GM18861 (cell line): Measurements from ENCODE around the gene FAM204A.

Experiments used
- ATAC-seq: cut with Tn5 transposase; IDR thresholded peaks from one replicate; pipeline ENCODE4 v1.9.1; 2021; ENCODE audit not compliant: unreplicated experiment

The FAM204A gene

DNA sequence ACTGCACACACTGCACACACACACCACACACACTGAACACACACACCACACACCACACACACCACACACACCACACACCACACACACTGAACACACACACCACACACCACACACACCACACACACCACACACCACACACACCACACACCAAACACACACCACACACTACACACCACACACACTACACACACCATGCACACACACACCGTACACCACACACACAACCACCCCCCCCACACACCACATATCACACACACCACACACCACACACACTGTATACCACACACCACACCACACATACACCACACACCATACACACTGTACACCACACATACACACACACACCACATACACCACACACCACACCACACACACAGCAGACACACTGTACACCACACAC is 59.5 kb downstream of the FAM204A start:
- no peak for ATAC-seq

DNA sequence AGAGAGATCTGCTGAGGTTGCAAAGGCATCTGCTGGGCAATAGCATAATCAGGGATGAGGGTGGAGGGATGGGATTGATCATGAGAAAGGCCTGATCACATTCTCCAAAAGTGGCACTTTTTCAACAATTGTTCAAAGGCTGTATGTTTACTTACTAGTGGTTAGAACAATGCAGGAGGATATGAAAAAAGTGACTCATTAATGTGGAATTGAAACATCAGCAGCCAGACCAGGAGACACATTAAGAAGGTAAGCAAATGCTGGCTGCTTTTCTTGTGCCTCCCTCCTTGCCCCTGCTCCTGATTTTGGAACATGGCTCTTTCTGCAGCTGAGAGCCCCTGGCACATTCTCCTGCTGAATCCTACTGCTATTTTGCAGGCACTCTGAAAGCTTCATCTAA is 63.5 kb downstream of the FAM204A start:
- ATAC-seq = no peak

DNA sequence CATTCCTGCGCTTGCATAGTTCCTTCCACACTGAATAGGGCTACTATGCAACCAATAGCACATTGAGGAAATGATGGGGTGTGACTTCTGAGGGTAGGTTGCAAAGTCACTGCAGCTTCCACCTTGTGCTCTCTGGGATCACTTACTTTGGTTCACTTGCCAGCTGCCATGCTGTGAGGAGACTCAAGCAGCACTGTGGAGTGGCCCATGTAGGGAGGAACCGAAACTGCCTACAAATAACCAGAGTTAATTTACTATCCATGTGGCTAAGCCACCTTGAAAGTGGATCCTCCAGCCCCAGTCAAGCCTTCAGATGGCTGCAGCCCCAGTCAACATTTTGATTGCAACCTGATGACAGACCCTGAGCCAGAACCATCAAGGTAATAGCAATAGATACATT is 64.3 kb downstream of the FAM204A start:
- no peak for ATAC-seq

DNA sequence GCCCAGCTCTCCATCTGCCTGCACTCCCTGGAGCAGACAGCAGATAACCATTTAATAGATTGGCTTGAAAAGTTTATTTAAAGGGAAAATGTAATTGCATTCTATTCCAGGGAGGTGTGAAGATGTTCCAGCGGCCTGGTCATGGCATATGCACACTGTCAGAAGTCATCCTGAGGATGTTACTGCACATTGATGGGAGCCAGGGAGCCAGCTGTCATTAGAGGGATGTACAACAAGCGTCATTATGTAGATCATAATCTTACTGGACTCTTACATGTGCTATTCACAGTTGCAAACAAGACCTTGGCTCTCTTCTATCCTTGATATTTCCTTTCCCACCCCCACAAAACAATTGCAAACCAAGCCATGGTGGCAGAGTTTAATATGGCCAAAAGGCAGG is 65.4 kb downstream of the FAM204A start:
- ATAC-seq = no peak

DNA sequence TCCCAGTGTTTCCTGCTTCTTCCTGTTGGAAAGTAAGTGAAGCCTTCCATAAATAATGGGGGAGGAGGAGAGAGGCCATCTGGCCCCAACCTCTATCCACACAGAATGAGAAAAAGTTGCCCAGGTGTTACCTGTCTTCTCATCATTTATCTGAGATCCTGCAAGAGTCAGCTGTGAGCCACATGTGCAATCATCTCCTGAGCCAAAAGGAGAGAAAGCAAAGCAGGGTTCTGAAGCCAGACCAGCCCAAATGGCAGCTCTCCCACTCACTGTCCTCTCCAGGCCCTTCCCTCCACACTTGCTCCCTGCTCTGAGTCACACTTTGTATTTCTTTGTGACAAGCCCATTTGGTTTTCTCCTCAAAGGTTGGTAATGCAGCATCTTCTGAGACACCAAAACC is 65.9 kb downstream of the FAM204A start:
- no peak for ATAC-seq

DNA sequence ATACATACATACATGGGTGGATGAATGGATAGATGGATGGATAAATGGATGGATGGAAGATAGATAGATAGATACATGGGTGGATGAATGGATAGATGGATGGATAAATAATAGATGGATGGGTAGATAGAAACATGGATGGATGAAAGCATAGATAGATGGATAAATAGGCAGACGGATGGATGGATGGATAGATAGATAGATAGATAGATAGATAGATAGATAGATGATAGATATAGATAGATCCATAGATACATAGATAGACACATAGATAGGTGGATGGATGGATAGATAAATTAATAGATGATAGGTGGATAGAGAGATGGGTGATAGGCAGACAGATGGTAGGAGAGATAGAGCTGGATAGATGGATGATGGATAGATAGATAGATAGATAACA is 68.5 kb downstream of the FAM204A start:
- no peak for ATAC-seq

DNA sequence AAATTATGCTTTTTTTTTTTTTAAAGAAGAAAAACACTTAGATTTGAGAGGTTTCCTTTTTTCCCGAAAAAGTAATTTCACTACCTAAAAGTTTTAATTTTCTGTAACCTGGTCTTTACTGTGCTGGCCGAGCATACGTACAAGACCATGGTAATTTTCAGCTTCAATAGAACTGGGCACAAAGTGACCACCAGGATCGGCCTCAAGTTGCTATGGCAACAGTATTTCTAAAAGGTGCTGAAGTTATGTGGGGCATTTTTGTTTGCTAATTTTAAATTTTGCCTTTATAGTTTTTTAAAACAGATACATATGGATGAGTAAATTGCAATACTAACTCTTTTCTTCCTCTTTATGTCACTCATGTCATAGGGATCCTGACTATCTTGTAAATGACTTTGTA is 69.4 kb downstream of the FAM204A start:
- ATAC-seq = no peak

DNA sequence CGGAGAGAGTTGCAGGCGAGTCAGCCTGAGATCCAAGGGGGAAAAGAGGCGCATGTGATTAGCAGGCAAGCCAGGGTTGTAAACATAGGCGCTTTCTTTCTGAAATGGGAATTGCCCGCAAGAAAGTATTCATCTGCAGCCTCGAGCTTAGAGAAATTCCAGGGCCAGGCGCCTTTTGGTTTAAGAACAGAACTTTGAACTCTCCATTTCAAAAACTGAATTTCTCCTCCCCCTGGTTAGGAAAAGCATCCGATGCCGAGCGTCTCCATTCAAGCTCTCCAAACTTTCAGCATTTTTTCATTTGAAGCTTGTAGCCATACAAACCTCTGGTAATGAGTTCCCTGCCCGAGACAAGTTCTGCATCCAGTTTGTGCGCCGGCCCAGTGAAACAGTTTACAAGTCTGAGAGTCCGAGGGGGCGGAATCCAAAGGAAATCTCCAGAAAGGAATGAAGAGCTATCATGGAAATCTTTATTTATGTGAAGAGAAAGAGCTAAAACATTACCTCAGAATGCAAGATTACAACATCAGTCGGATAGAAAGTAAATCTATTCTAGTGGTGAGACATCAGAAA is 69.9 kb downstream of the FAM204A start:
- no peak for ATAC-seq

DNA sequence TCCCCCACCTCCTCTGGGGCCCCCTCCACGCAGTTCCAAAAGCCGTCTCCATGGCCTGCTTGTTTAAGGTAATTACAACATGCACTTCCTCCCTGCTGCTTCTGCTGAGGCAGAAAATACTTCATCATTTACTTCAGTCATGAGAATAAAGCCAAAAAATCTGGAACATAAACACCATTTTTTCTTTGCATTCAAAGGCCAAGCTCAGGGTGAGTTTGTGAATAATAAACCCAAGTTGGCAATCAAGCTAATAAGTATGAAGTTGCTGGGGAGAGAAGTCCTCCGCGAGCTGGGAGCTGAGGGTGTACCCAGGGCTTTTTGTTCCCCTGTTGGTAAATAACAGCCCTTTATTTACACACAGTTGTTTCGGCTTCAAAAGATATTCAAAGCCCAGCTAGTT is 70.5 kb downstream of the FAM204A start:
- ATAC-seq = no peak

DNA sequence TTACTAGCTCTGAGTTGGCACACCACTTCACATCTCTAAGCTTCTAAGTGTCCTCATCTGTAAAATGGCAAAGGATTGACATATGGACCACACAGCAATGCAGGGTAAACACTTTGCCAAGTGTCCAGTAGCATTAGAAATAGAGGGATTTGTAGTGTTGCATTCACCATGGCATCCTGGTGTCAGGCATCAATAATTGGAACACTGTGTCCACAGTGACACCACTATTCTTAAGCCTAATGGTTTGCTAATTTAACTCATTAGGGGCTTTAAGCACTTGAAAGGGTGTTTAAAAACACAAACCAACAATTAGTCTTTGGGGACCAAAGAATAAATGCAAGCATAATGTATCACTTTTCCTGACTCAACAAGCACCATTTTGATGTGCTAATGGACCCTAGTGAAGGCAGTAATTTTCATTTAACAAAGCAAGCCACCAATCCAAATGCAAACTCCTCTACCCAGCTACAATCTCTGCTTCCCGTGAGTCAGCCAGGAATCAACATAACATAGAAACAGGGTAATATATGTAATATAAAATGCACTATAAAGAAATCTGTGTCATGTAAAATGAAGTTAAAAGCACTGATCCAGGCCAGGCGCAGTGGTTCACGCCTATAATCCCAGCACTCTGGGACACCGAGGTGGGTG is 75.9 kb downstream of the FAM204A start:
- no peak for ATAC-seq

DNA sequence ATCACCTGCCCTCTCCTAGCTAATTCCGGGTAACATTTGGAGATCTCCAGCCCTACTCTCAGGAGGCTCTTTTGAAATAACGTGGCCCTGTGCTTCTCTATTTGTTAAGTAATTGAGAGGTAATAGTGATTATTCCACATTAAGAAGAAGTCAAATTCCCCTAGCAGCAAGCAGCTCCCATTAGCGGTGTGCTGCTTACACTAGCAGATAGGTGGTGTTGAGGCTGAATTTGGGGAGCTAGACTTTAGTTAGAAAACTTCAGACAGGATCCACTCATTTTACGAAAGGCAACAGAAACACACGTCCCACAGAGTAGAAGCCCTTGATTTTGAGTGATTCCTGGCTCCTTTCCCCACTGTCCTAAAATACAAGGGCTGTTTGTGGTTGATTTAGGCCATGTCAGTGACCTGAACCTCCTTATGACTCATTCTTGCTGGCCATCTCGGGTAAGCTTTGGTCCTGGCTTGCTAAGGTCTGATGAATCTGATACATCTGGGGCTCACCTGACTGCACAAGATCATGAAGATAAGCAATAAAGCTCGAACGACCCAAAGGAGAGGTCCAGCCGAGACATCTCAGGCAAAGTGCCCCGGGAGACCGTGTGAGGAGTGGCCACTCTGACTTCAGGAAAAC is 77.2 kb downstream of the FAM204A start:
- no peak for ATAC-seq

DNA sequence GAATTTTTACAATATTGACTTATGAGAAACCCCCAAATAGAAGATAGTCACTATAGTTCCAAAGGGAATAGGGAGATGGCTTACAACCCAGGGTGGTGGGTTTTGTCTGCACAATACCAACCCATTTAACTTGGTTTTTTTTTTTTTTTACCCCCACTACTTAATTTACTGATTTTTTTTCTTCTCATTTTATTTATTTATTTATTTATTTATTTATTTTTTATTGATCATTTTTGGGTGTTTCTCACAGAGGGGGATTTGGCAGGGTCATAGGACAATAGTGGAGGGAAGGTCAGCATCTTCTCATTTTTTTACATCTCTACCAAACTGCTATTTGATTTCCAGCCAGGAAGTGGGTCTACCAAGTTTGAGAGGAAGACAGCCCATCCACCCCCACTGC is 77.9 kb downstream of the FAM204A start:
- no peak for ATAC-seq

DNA sequence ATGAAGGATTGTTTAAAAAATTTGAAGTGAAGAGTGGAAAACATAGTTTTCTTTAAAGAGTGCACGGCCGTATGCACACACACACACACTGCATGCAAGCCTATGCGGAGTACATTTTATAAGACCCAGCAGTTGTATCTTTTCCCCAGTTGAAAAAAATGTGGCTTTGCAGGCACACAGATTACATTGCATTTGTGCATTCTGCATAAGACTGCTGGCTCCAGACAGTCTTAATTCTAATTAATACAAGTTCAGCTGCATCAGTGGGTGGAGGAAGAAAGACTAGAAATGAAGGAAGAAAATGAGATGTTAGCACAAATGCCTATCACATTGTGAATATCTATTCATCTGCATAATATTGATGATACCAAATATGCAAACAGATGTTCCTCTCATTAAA is 79.6 kb downstream of the FAM204A start:
- ATAC-seq = no peak

DNA sequence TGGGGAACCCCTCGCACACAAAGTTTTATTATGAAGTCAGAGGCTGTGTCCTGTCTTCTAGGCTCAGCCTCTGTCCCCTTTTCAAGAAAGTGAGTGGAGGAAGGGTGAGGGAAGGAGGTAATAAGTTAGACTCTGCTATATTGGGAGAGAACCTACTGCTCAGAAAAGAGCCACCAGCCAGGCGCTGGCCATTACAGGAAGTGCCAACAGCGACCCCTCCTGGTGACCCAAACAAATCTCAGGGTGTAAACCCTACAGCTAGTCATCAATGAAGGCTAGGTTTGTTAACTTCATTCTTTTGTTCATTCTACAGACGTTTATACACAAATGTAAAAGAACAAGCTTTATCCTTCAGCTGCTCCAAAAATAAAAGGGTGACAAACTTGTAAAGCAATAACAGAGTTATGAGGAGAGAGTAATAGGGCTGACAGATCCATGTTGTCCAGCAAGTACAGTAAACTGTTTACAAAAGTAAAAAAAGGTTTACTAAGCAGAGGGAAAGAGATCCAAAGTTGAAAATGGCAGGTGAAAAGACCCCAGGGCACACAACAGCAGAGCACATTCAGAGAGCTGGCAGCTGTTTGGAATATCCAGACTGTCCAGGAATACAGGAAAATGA is 82.7 kb downstream of the FAM204A start:
- no peak for ATAC-seq

DNA sequence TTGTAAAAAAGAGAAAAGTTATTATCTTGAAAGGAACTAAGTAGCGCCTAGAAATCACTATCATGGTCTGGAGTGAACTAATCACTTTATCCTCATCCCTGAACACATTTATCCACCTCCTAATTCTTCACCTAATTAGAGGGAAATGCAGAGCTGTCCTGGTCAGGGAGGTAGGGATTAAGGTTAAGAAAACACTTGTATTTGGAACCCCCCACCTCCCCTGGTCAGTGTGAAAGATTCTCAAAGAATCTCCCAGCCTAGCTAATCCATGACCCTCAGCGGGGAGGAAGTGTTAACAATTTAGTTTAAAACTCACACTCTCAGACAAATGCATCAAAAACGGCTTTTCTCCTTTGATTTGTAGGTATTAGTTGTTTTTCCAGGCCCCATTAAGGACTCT is 83.8 kb downstream of the FAM204A start:
- no peak for ATAC-seq

DNA sequence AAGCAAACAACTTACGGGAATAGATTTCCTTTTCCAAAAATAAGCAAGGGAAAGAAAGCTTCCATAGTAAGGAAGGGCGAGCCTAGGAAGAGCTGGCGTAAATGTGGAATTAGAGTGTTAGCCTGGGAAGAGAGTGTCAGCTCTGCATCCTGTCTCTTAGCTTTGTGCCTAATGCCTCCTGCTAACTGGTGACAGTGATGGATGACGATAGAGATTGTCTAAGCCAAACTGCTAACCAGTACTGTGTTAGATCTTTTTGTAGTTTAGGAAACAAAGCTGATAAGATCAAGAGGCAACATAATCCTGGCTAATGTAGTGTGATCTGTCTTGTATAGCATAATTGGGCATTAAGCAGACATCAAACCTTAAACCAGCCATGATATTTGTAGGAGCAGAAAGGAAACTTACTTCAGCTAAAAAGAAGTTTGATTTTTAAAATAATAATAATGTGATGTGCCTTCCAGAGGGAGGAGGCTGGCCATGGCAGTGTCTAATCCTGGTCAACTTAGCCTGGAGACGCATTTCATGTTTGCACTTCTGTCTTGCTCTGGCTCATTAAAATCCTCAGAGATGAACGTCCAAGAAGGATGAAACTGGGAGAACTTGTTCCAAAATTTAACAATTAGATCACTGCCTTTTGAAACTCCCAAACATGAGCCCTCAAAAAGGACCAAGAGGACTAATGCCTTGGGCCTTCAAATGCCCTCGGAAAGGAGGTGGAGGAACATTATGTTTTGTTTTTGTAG is 85.1 kb downstream of the FAM204A start:
- no peak for ATAC-seq

DNA sequence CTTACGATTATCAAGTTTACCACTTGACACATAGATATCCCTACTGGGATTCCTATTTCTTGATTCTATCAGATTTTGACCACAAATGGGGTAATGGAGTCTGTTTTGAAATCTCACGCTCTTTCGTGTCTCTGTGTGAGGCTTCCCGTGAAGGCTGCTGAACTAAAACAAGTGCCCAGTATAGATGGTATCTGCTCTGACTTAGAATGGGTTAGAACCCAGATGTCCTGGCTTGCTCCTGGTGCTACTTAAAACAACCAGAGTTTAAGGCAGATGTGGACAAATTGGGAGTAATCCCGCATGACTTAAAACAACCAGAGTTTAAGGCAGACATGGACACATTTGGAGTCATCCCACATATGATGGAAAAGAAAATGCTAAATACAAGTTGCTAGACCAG is 85.9 kb downstream of the FAM204A start:
- ATAC-seq = no peak

DNA sequence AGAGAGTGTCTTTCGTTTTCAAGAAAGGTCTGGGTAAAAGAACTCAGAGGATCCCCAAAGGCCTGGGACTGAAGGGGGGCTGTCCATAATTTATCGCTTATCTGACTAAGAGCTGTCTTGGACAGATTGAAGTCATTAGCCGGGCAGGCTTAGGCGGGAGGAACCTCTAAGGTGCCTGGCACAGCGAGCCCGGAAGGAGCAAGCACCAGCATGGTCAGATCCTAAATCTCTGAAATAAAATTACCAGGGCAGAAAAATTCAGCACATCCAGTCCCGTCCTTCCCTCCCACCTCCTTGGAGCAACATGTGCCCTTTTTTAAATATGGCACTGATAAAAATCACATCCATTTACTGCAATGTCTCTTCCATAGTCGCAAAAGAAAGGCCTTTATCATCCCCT is 86.8 kb downstream of the FAM204A start:
- ATAC-seq = no peak

DNA sequence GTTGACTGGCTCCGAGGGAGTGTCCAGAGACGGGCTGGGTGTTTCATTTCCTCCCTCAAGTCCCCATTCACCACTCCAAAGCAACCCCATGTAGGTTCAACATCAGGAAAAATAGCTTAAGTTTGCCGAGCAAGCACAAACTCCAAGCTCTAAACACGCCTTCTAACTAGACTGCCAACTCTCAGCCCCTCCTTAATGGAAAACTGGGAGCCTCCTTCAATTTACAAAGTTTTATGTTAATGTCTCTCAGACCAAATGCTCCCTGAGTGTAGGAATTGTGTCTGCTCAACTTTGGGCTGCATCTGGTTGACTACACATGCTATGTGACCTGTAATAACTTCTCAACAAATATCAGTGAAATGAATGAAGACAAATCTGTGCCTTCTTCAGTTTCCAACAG is 87.5 kb downstream of the FAM204A start:
- no peak for ATAC-seq

DNA sequence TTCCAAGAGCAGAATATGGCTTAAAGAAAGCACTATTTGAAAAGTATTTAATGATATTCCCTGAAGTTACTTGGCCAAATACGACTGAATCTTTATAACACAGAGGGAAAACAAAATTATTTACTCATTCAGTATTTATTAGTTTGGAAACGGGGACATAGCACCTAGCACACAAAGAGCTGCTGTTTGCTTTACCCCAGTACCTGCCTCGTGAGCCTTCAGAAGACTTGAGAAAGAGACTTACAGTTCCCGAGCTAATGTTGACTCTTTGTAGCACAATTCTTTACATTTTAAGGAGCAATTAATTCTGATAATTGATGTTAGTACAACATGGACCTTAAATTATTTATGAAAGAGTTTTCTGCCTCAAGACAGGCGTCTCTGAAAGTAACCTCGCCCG is 88.7 kb downstream of the FAM204A start:
- no peak for ATAC-seq

DNA sequence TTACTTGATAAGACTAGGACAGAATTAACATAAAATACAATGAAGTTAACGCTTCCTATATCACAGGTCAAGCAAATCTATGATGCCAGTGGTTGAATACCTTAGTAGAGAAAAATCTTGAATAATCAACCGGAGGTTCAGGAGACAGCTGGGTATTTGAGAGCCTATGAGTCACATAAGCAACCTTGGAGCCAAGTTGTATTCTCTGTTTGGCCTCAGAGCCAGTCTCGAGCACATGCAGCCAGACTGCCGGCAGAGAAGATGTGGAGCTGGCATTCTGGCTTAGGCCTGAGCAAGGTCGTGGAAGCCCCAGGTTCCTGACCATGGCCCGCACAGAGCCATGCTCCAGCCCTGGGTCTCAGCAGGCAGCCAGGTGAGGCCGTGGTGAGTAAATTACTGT is 90.3 kb downstream of the FAM204A start:
- no peak for ATAC-seq

DNA sequence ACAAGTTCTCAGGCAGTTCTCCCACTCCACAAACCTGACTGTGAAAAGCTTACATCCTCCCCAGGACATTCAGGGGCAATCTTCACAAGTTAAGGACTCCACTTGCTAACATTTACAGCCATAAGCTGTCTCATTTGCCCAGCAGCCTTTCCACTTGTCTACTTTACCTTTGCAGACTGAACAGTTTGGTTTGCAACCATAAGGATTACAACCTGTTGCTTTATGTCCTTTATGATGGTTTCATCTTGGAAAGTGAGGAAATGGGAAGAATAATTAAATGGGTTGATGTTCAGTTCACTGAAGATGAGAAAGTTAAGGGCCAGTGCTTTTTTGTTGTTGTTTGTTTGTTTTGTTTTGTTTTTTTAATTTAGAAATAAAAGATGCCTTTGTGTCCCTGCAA is 92.4 kb downstream of the FAM204A start:
- no peak for ATAC-seq
